ENCODE measurements around the gene TKFC.
A peak's percentile ranks its signal among the peaks of the same experiment; 100 is the strongest.

Gene TKFC

DNA sequence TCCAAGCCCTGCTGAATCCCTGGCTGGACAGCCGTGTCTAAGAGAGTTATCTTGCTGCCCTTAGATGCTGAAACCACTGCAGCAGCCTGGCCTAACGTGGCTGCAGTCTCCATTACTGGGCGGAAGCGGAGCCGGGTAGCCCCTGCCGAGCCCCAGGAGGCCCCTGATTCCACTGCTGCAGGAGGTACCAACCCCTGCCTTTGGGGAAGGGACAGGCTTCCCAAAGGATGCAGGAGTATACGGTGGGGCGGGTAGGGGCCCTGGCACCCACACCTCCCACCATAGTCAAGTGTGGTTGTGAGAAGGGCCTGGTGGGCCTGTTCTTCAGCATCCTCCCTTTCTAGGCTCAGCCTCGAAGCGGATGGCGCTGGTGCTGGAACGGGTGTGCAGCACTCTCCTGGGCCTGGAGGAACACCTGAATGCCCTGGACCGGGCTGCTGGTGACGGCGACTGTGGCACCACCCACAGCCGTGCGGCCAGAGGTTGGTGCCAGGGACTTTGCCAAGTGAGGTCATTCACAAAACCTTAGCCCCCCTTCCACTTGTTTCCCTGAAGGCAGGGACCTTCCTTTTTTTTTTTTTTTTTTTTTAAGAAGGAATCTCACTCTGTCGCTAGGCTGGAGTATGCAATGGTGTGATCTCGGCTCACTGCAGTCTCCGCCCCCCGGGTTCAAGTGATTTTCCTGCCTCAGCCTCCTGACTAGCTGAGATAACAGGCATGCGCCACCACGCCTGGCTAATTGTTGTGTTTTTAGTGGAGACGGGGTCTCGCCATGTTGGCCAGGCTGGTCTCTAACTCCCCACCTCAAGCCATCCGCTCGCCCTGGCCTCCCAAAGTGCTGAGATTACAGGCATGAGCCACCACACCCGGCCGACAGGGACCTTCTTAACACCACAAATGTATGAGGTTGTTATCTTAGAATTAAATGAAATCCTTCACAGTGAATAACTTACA, 11.0 kb downstream of the TKFC start:
- no peak for DNase-seq (ENCODE audit: extremely low read depth in 1 of 2, low read depth in 1 of 2)

GRCh38 chr11:61345170-61345610, 12.2 kb downstream of the TKFC start:
- DNase-seq (ENCODE audit: extremely low read depth in 1 of 2, low read depth in 1 of 2): no peak

- no peak for DNase-seq (ENCODE audit: extremely low read depth in 1 of 2, low read depth in 1 of 2)
Observed at GRCh38 chr11:61345954-61346843, 13.2 kb downstream of the TKFC start.

DNA sequence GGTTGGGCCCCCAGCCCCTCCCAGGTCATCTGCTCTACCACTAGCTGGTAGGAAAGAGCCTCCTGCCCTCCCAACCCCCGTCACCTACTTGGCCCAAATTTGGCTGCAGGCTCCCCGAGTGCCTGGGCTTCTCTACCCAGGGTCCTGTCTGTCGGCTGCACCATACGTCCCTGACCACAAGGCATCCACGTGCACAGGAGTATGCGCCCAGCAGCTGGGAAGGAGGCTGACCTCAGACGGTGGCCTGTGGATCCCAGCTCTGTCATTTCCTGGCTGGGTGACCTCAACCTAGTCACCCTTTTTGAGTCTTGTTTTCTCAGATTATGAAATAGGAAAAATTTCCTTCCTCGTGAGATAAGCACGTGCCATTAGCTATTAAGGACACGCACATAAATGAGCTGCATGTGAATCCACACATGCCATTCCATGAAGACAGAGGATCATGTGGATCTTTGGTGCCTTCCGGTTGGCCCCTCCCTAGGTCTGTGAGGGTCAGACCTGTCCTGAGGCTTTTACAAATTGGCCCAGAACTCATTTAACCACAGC, 15.0 kb downstream of the TKFC start:
- DNase-seq (ENCODE audit: extremely low read depth in 1 of 2, low read depth in 1 of 2): no peak

DNA sequence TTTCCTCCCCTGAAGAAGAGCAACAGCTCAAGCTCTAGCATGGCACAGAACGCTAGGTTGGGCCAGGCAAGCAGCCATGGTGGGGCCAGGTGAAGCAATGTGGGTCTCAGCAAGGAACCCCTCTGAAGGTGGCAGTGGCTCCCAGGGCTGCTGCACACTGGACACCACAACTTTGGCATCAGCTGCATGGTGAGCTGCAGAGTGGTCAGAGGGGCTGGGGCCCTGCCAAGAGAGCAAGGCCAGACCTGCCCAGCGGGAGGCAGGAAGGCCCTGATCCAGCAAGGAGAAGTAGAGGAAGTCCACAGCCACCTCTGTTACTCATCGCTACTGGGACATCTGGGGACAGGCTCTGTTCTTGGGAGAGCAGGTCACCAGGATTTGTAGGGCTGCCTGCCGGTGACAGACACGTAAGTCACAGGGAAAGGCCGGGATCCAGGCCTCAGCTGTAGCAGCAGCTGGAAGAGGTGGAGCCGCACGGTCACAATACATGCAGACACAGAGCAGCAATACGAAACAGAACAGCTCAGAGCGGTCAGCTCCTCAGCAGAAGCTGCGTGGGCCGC, 16.2 kb downstream of the TKFC start:
- no peak for DNase-seq (ENCODE audit: extremely low read depth in 1 of 2, low read depth in 1 of 2)

DNA sequence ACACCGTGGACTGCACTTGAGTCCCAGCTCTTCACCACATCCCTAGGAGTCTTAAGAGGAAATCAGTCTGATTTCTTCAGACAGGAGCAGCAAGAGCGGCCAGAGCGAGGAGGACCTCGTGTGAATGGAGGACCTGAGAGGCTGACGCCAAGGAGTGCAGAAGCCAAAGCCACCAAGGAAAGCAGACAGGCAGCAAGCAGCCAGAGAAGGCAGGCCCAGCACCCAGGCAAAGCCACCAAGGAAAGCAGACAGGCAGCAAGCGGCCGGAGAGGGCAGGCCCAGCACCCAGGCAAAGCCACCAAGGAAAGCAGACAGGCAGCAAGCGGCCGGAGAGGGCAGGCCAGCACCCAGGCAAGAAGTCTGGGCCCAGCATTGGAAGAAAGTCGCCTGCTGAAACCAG, 16.9 kb downstream of the TKFC start:
- DNase-seq (ENCODE audit: extremely low read depth in 1 of 2, low read depth in 1 of 2): no peak

- DNase-seq (ENCODE audit: extremely low read depth in 1 of 2, low read depth in 1 of 2): no peak
Observed at GRCh38 chr11:61350336-61350735, 17.3 kb downstream of the TKFC start.

GRCh38 chr11:61350803-61351202, 17.8 kb downstream of the TKFC start:
- DNase-seq (ENCODE audit: extremely low read depth in 1 of 2, low read depth in 1 of 2): no peak

GRCh38 chr11:61352038-61352437, 19.0 kb downstream of the TKFC start:
- no peak for DNase-seq (ENCODE audit: extremely low read depth in 1 of 2, low read depth in 1 of 2)

GRCh38 chr11:61353131-61354067, 20.4 kb downstream of the TKFC start:
- no peak for DNase-seq (ENCODE audit: extremely low read depth in 1 of 2, low read depth in 1 of 2)

GRCh38 chr11:61354208-61354607, 21.2 kb downstream of the TKFC start:
- no peak for DNase-seq (ENCODE audit: extremely low read depth in 1 of 2, low read depth in 1 of 2)

GRCh38 chr11:61356706-61357105, 23.7 kb downstream of the TKFC start:
- DNase-seq (ENCODE audit: extremely low read depth in 1 of 2, low read depth in 1 of 2): no peak

- DNase-seq (ENCODE audit: extremely low read depth in 1 of 2, low read depth in 1 of 2): no peak
Observed at GRCh38 chr11:61357233-61357893, 24.3 kb downstream of the TKFC start.

DNA sequence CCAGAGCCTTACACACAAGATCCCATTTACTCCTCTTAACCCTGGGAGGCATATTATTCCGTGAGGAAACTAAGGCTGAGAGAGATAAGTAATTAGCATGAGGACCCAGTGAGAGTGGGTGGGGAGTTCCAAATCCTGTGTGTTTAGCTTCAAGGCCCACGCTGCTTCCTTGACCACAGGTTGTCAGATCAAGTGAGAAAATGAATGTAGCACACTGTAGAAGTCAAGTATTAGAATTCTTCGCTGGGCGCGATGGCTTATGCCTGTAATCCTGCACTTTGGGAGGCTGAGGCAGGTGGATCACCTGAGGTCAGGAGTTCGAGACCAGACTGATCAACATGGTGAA, 24.8 kb downstream of the TKFC start:
- DNase-seq (ENCODE audit: extremely low read depth in 1 of 2, low read depth in 1 of 2): no peak

GRCh38 chr11:61358566-61358965, 25.5 kb downstream of the TKFC start:
- DNase-seq (ENCODE audit: extremely low read depth in 1 of 2, low read depth in 1 of 2): no peak

- DNase-seq (ENCODE audit: extremely low read depth in 1 of 2, low read depth in 1 of 2): no peak
Observed at GRCh38 chr11:61359516-61359915, 26.5 kb downstream of the TKFC start.

DNA sequence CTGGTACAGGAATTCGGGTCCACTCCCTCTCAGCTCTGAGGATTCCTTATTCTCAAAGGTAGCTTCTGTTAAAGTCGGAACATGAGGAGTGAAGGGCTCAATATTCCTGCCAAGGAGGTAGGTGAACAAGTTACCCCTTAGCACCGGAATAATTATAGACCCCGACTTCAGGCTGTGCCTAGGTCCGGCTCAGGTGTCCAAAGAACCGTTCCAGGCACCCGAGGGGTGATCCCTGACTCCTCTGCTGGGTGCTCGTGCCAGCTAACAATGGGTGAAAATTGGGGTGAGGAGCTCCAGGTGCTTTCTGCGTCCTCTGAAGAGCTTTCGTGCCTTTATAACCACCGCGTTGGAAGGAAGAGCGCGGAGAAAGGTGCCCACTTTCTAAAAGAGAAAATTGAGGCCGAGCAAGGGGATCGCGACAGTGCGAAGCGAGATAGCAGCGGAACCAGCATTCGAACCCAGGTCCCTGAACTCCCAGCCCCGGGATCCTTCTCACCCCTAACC, 28.3 kb downstream of the TKFC start:
- no peak for DNase-seq (ENCODE audit: extremely low read depth in 1 of 2, low read depth in 1 of 2)

GRCh38 chr11:61361741-61362541, 28.9 kb downstream of the TKFC start, which contains the start of the genes CYB561A3 and TMEM138:
CYB561A3 (minus strand) TSS chr11:61361882; CDS start chr11:61356713, 5,169 bp downstream.
TMEM138 (plus strand) TSS chr11:61362374; CDS start chr11:61364391, 2,017 bp downstream.
- DNase-seq (ENCODE audit: extremely low read depth in 1 of 2, low read depth in 1 of 2): peak; percentile 60 to 75
